Measurements from ENCODE around the gene URM1.

DNA sequence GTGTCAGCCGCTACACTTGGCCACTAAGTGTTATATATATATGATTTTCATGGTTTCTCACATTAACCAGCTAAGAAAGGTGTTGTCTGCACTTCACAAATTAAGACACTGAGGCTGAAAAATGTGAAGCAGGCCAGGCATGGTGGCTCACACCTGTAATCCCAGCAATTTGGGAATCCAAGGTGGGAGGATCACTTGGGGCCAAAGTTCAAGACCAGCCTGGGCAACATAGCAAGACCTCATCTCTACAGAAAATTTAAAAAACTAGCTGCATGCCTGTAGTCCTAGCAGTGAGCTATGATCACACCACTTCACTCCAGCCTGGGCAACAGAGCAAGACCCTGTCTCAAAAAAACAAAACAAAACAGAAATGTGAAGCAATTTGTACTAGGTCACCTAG, 46.8 kb upstream of the URM1 start:
- TF ChIP-seq CTCF (IDR thresholded peaks at IDR 0.05) (no peak), POLR2A (IDR thresholded peaks at IDR 0.05) (no peak)
